HFFc6 (cell line): ENCODE measurements around the gene COQ8B. TPM values are rescaled to one million over a fixed set of nuclear protein-coding genes. Genes with fewer than 3 reads are reported as not detected.
A peak's percentile ranks its signal among the peaks of the same experiment; 100 is the strongest.

Experiments used
- DNase-seq: peaks from one replicate; pipeline ENCODE4 v3.0.0-alpha.2; 2018
- H3K27ac Mint-ChIP-seq: 2 replicates; pipeline ENCODE4 v1.8.0; 2020; ENCODE audit warnings: mild to moderate bottlenecking, mixed read lengths
- H3K27me3 Mint-ChIP-seq: 2 replicates; pipeline ENCODE4 v1.8.0; 2021; ENCODE audit warnings: mild to moderate bottlenecking, moderate library complexity, mixed read lengths; ENCODE audit not compliant: insufficient read depth
- H3K36me3 Mint-ChIP-seq: 2 replicates; pipeline ENCODE4 v1.8.0; 2021; ENCODE audit warnings: low read depth, mixed read lengths
- H3K4me1 Mint-ChIP-seq: 2 replicates; pipeline ENCODE4 v1.8.0; 2020; ENCODE audit warnings: low read depth, mixed read lengths
- H3K4me3 Mint-ChIP-seq: 2 replicates; pipeline ENCODE4 v1.8.0; 2020; ENCODE audit warnings: mild to moderate bottlenecking, moderate library complexity, mixed read lengths
- H3K9me3 Mint-ChIP-seq: 2 replicates; pipeline ENCODE4 v1.8.0; 2020; ENCODE audit warnings: mild to moderate bottlenecking, mixed read lengths
- total RNA-seq, 6 experiments: library from RNA; stranded (reverse); fragmentation: NEBNext Ultra II Directional; extraction: Animal tissue kit (Norgen Biotek cat#: 25700); gene quantifications; 2 replicates in 1 of 6; 3 replicates in 5 of 6; pipeline ENCODE4 v1.2.3, GENCODE V29; 2021
- TF ChIP-seq, protein P1 (sequence below): fragments of 200-600 bp; sonication (generic); IDR thresholded peaks from 2 replicates; pipeline ENCODE4 v1.5.0; 2021; ENCODE audit warnings: antibody characterized with exemption, mild to moderate bottlenecking

COQ8B gene
- total RNA-seq, 6 experiments from 2014 or later = 19.8 to 28.6 (median 23.6) TPM

- Mint-ChIP-seq H3K4me1 (peaks cover 14% of the 10 kb centered on the region), H3K36me3 (peaks cover 10% of the 10 kb centered on the region), H3K27me3 (peaks cover 6% of the 10 kb centered on the region), H3K27ac (no peak overlapping the region; the same call in 1 of the 2 replicates), H3K9me3 (no peaks in the 10 kb centered on the region), H3K4me3 (no peak overlapping the region; the same call in 1 of the 2 replicates)
- TF ChIP-seq, protein P1, sequence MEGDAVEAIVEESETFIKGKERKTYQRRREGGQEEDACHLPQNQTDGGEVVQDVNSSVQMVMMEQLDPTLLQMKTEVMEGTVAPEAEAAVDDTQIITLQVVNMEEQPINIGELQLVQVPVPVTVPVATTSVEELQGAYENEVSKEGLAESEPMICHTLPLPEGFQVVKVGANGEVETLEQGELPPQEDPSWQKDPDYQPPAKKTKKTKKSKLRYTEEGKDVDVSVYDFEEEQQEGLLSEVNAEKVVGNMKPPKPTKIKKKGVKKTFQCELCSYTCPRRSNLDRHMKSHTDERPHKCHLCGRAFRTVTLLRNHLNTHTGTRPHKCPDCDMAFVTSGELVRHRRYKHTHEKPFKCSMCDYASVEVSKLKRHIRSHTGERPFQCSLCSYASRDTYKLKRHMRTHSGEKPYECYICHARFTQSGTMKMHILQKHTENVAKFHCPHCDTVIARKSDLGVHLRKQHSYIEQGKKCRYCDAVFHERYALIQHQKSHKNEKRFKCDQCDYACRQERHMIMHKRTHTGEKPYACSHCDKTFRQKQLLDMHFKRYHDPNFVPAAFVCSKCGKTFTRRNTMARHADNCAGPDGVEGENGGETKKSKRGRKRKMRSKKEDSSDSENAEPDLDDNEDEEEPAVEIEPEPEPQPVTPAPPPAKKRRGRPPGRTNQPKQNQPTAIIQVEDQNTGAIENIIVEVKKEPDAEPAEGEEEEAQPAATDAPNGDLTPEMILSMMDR = no peak
- DNase-seq = no peak
These were observed 25.1 kb upstream of the COQ8B start for GRCh38 chr19:40741527-40742390.

GRCh38 chr19:40740747-40741146 lies 24.1 kb upstream of the COQ8B start:
- peak overlapping the region; percentile 80 for H3K27ac Mint-ChIP-seq
- no peaks in the 10 kb centered on the region for H3K9me3 Mint-ChIP-seq
- H3K4me1 Mint-ChIP-seq = peaks cover 14% of the 10 kb centered on the region
- H3K36me3 Mint-ChIP-seq = peaks cover 14% of the 10 kb centered on the region
- no peak overlapping the region for H3K4me3 Mint-ChIP-seq
- DNase-seq = peak; percentile 43
- H3K27me3 Mint-ChIP-seq = peaks cover 6% of the 10 kb centered on the region
- TF ChIP-seq, protein P1 = no peak

DNA sequence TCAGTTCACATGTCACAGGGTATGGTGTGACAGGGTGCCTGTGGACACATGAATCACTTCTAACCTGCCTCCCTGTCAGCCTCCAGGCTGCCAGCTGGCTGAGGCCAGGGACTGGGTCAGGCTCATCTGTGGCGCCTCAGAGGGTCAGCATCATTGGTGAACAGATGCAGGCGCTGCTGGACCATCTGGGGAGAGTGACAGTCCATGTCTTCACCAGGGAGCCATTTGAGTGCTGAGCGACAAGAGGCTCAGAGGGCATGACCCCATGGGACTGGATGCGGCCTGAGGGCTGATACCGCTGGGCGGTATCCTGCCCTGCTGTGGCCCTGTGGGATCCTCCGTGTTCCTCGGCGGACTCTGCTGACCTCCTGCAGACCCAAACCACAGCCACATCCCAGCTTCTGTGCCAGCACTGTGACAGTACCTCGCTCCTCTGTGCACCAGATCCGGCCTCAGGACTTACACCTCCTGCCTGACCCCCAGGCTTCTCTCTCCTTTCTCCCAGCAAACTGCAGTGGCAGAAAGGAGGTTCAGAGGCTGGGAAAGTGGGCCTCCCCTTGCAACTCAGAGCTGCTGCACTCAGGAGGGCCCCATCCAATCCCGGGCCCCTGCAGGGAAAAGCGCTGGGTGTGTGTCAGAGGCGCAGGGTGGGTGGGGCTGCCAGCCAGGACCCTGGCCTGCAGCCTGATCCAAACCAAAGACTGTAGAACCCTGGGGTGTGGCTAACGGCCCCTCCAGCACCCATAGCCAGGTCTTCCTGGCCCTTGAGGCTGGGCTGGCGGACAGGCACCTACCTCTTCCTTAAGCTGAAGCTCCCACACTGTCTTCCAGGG lies 23.4 kb upstream of the COQ8B start:
- H3K27ac Mint-ChIP-seq = peak overlapping the region; percentile 80
- peaks cover 6% of the 10 kb centered on the region for H3K27me3 Mint-ChIP-seq
- TF ChIP-seq, protein P1 = no peak
- no peaks in the 10 kb centered on the region for H3K9me3 Mint-ChIP-seq
- H3K36me3 Mint-ChIP-seq = peaks cover 21% of the 10 kb centered on the region
- H3K4me3 Mint-ChIP-seq = no peak overlapping the region
- DNase-seq = no peak
- H3K4me1 Mint-ChIP-seq = peaks cover 16% of the 10 kb centered on the region

GRCh38 chr19:40739030-40739839 lies 22.5 kb upstream of the COQ8B start:
- H3K27me3 Mint-ChIP-seq = peaks cover 6% of the 10 kb centered on the region
- no peak for DNase-seq
- peaks cover 14% of the 10 kb centered on the region for H3K4me1 Mint-ChIP-seq
- H3K36me3 Mint-ChIP-seq = peaks cover 22% of the 10 kb centered on the region
- H3K4me3 Mint-ChIP-seq = no peak overlapping the region
- H3K9me3 Mint-ChIP-seq = no peaks in the 10 kb centered on the region
- TF ChIP-seq, protein P1 = no peak
- H3K27ac Mint-ChIP-seq = no peak overlapping the region

GRCh38 chr19:40737102-40737644 lies 20.5 kb upstream of the COQ8B start:
- DNase-seq = no peak
- no peak overlapping the region for H3K4me3 Mint-ChIP-seq
- TF ChIP-seq, protein P1 = no peak

More at GRCh38 chr19:40737102-40737644, 20.5 kb upstream of the COQ8B start:
- H3K4me1 Mint-ChIP-seq = peaks cover 14% of the 10 kb centered on the region
- H3K27ac Mint-ChIP-seq = no peak overlapping the region
- peaks cover 38% of the 10 kb centered on the region for H3K36me3 Mint-ChIP-seq
- H3K27me3 Mint-ChIP-seq = peaks cover 6% of the 10 kb centered on the region
- no peaks in the 10 kb centered on the region for H3K9me3 Mint-ChIP-seq
